HEK293T (cell line): ENCODE results near the gene TEX30.

Experiments used
- CTCF ChIA-PET: fragments of 350-600 bp; formaldehyde crosslinking; extraction: SDS; loops from one replicate; lab custom pipeline; 2021; ENCODE audit warnings: antibody characterized with exemption, inconsistent platforms; lab: Yijun Ruan, JAX
- POLR2A ChIA-PET: fragments of 350-600 bp; formaldehyde crosslinking; extraction: SDS; loops from one replicate; lab custom pipeline; 2020; ENCODE audit warnings: antibody characterized with exemption, inconsistent platforms; lab: Yijun Ruan, JAX
- DNase-seq: peaks from one replicate; pipeline ENCODE4 v3.0.0; 2012; ENCODE audit warnings: mixed read lengths; ENCODE audit errors: extremely low spot score
- ARNT ChIP-seq: fragments of 450-650 bp; IDR thresholded peaks from 2 replicates; pipeline ENCODE4 v1.6.1; 2017; ENCODE audit warnings: mild to moderate bottlenecking
- BHLHE40 ChIP-seq: fragments of 450-650 bp; IDR thresholded peaks from 2 replicates; pipeline ENCODE4 v1.6.1; 2016; ENCODE audit warnings: mild to moderate bottlenecking, moderate library complexity, borderline replicate concordance
- CTBP1 ChIP-seq: fragments of 450-650 bp; IDR thresholded peaks from 2 replicates; pipeline ENCODE4 v1.6.1; 2016; ENCODE audit warnings: borderline replicate concordance
- ELF4 ChIP-seq: fragments of 450-650 bp; IDR thresholded peaks from 2 replicates; pipeline ENCODE4 v1.6.1; 2017; ENCODE audit warnings: antibody characterized with exemption
- FOXA1 ChIP-seq: fragments of 450-650 bp; IDR thresholded peaks from 2 replicates; pipeline ENCODE4 v1.6.1; 2016; ENCODE audit warnings: mild to moderate bottlenecking
- FOXK2 ChIP-seq: fragments of 450-650 bp; IDR thresholded peaks from 2 replicates; pipeline ENCODE4 v1.6.1; 2016; ENCODE audit warnings: mild to moderate bottlenecking
- FOXM1 ChIP-seq: fragments of 450-650 bp; IDR thresholded peaks from 2 replicates; pipeline ENCODE4 v1.6.1; 2017; ENCODE audit warnings: mild to moderate bottlenecking, borderline replicate concordance
- HDGF ChIP-seq: fragments of 450-650 bp; IDR thresholded peaks from 2 replicates; pipeline ENCODE4 v1.6.1; 2017; ENCODE audit warnings: antibody characterized with exemption, borderline replicate concordance
- L3MBTL2 ChIP-seq: fragments of 450-650 bp; conservative IDR thresholded peaks from 2 replicates; pipeline ENCODE4 v1.6.1; 2016; ENCODE audit warnings: mild to moderate bottlenecking
- LEF1 ChIP-seq: fragments of 450-650 bp; IDR thresholded peaks from 2 replicates; pipeline ENCODE4 v1.6.1; 2017; ENCODE audit warnings: mild to moderate bottlenecking, borderline replicate concordance
- NFRKB ChIP-seq: fragments of 450-650 bp; IDR thresholded peaks from 2 replicates; pipeline ENCODE4 v1.6.1; 2016; ENCODE audit warnings: mild to moderate bottlenecking, moderate library complexity
- PKNOX1 ChIP-seq: fragments of 450-650 bp; IDR thresholded peaks from 2 replicates; pipeline ENCODE4 v1.6.1; 2016
- SP1 ChIP-seq: fragments of 450-650 bp; IDR thresholded peaks from 2 replicates; pipeline ENCODE4 v1.6.1; 2017
- SUZ12 ChIP-seq: fragments of 450-650 bp; IDR thresholded peaks from 2 replicates; pipeline ENCODE4 v1.6.1; 2016; ENCODE audit warnings: mild to moderate bottlenecking
- TARDBP ChIP-seq: fragments of 450-650 bp; IDR thresholded peaks from 2 replicates; pipeline ENCODE4 v1.6.1; 2016
- ZNF384 ChIP-seq: fragments of 450-650 bp; IDR thresholded peaks from 2 replicates; pipeline ENCODE4 v1.6.1; 2016

TEX30 gene

GRCh38 chr13:102779436-102780159 is 6.0 kb upstream of the TEX30 start:
- ChIA-PET POLR2A (no interaction called here), CTCF (no interaction called here)
- no peak for DNase-seq
- no peak for TF ChIP-seq ARNT

- ChIA-PET POLR2A (no interaction called here), CTCF (no interaction called here)
- no peak for TF ChIP-seq SUZ12
- no peak for TF ChIP-seq NFRKB
- TF ChIP-seq TARDBP, result no peak
- TF ChIP-seq FOXA1, result no peak
- no peak for TF ChIP-seq LEF1
- no peak for TF ChIP-seq PKNOX1
- TF ChIP-seq L3MBTL2, result no peak
- no peak for DNase-seq
These were observed 4.2 kb upstream of the TEX30 start for GRCh38 chr13:102777736-102778135.

- no peak for DNase-seq
- ChIA-PET CTCF (no interaction called here), POLR2A (no interaction called here)
- no peak for TF ChIP-seq CTBP1
- no peak for TF ChIP-seq LEF1
- TF ChIP-seq ARNT, result no peak
- no peak for TF ChIP-seq ELF4
- TF ChIP-seq FOXM1, result no peak
- no peak for TF ChIP-seq HDGF
- no peak for TF ChIP-seq SP1
These were observed 2.7 kb upstream of the TEX30 start for GRCh38 chr13:102776271-102776670.

- ChIA-PET POLR2A (interaction anchor here (0.7 to 1.9 kb wide), 3 partner anchors 25 to 91 kb away, joined by 3 to 10 read pairs (median 9); partner anchors contain the start of gene ERCC5), CTCF (no interaction called here)
- DNase-seq, result no peak
- TF ChIP-seq BHLHE40 (no peak), L3MBTL2 (no peak), LEF1 (no peak), FOXA1 (no peak), NFRKB (no peak), FOXM1 (no peak), CTBP1 (no peak), ARNT (no peak), ZNF384 (no peak), PKNOX1 (no peak)
These were observed 1.3 kb upstream of the TEX30 start for GRCh38 chr13:102774591-102775520.

- ChIA-PET POLR2A (interaction anchor here (0.5 to 1.9 kb wide), 12 partner anchors 11 to 178 kb away, joined by 3 to 10 read pairs (median 4); partner anchors contain the start of genes ERCC5 and TPP2), CTCF (no interaction called here)
- TF ChIP-seq NFRKB, result no peak
- TF ChIP-seq FOXK2, result no peak
- no peak for TF ChIP-seq L3MBTL2
- TF ChIP-seq CTBP1, result no peak
- TF ChIP-seq ZNF384, result no peak
- TF ChIP-seq SP1, result no peak
- no peak for TF ChIP-seq FOXM1
- TF ChIP-seq HDGF, result no peak
- TF ChIP-seq TARDBP, result no peak
- TF ChIP-seq SUZ12, result no peak
- TF ChIP-seq ARNT, result no peak
- TF ChIP-seq PKNOX1, result no peak
- no peak for TF ChIP-seq FOXA1
- no peak for TF ChIP-seq BHLHE40
- no peak for TF ChIP-seq LEF1
- no peak for TF ChIP-seq ELF4
- no peak for DNase-seq
These were observed 605 bp upstream of the TEX30 start for GRCh38 chr13:102774214-102774568.

GRCh38 chr13:102772042-102772425 is 1.6 kb downstream of the TEX30 start:
- no peak for DNase-seq
- ChIA-PET CTCF (interaction anchor here (0.7 kb wide), 1 partner anchor 14 kb away, joined by 5 read pairs; no protein-coding TSS in a partner anchor), POLR2A (no interaction called here)
- no peak for TF ChIP-seq FOXM1
- no peak for TF ChIP-seq LEF1
- no peak for TF ChIP-seq ELF4
- no peak for TF ChIP-seq SP1
- TF ChIP-seq HDGF, result no peak
- TF ChIP-seq PKNOX1, result no peak
- TF ChIP-seq FOXA1, result no peak
- TF ChIP-seq ZNF384, result no peak
- no peak for TF ChIP-seq L3MBTL2
